Colonic mucosa (tissue), 4 donors: Measurements from ENCODE around the gene DDX25. TPM values are rescaled to one million over a fixed set of nuclear protein-coding genes. Genes with fewer than 3 reads are reported as not detected.

ENCODE experiments used
- DNase-seq: peaks from one replicate; pipeline ENCODE4 v3.0.0-alpha.2; 2020
- H3K27ac ChIP-seq: fragments of 200-600 bp; one replicate; pipeline ENCODE4 v1.8.0; 2021
- H3K27me3 ChIP-seq: fragments of 200-600 bp; one replicate; pipeline ENCODE4 v1.8.0; 2021
- H3K36me3 ChIP-seq: fragments of 200-600 bp; one replicate; pipeline ENCODE4 v1.8.0; 2021
- H3K4me1 ChIP-seq: fragments of 200-600 bp; one replicate; pipeline ENCODE4 v1.8.0; 2021; ENCODE audit warnings: mild to moderate bottlenecking
- H3K4me3 ChIP-seq: fragments of 200-600 bp; one replicate; pipeline ENCODE4 v1.8.0; 2021
- H3K9ac ChIP-seq, 2 donors: one replicate each; pipeline ENCODE4 v1.7.0; 2013; ENCODE audit warnings: control low read depth in 2 of 2, low read depth in 2 of 2, low read length in 2 of 2
- H3K9me3 ChIP-seq: fragments of 200-600 bp; one replicate; pipeline ENCODE4 v1.8.0; 2021
- intact Hi-C: fragments of 100-400 bp; cut with DNase I; formaldehyde crosslinking; loops from one replicate; pipeline ENCODE4 v1.14.1; 2022
- total RNA-seq, 2 donors: library from RNA; stranded (reverse); fragmentation: NEBNext Ultra II Directional in 1 of 2; extraction: Animal tissue kit (Norgen Biotek cat#: 25700) in 1 of 2; gene quantifications; one replicate each; pipeline ENCODE4 v1.2.1, GENCODE V29; 2021
- TF ChIP-seq, protein P1 (sequence below): fragments of 200-600 bp; IDR thresholded peaks from one replicate; pipeline ENCODE4 v1.8.0; 2022; ENCODE audit warnings: antibody characterized with exemption, mild to moderate bottlenecking
- donor health status: healthy.
- donor health status: DM: no; HTN: no; CAD: no.
- donor health status: DM: no; HTN: no; CAD: no.

The DDX25 gene
- total RNA-seq, 2 donors from 2014 or later = 0.16 TPM; not detected in 1

DNA sequence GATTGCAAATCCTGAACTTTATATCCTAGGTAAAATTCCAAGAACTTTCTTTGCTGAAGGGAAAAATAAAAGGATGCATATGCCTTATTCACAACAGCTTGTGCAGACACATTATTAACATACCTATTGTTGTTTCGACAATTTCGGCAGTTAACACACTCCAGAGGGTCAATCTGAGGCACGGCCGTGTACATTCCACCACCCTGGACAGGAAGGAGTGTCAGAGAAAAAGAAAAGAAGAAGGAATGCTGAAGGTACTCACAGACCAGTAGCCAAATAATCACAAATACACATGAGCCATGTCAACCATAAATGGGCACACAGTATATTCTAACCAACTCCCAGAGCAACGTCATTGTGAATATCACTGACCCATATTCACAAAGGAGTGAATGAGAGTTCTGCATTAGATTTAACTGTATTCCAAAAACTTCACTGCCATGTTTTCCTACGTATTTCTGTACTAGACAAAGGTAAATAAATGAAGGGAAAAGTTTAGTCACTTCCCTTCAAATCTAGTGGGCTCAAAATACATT lies 73.9 kb downstream of the DDX25 start:
- no peaks in the 10 kb centered on the region for H3K36me3 ChIP-seq

More for the DNA sequence above, 73.9 kb downstream of the DDX25 start:
- H3K9me3 ChIP-seq = no peaks in the 10 kb centered on the region
- no peak overlapping the region for H3K4me3 ChIP-seq
- H3K27ac ChIP-seq = no peak overlapping the region
- intact Hi-C loops = no loop called here
- no peak for DNase-seq
- H3K9ac ChIP-seq = no peak overlapping the region
- H3K27me3 ChIP-seq = no peaks in the 10 kb centered on the region
- TF ChIP-seq, protein P1, sequence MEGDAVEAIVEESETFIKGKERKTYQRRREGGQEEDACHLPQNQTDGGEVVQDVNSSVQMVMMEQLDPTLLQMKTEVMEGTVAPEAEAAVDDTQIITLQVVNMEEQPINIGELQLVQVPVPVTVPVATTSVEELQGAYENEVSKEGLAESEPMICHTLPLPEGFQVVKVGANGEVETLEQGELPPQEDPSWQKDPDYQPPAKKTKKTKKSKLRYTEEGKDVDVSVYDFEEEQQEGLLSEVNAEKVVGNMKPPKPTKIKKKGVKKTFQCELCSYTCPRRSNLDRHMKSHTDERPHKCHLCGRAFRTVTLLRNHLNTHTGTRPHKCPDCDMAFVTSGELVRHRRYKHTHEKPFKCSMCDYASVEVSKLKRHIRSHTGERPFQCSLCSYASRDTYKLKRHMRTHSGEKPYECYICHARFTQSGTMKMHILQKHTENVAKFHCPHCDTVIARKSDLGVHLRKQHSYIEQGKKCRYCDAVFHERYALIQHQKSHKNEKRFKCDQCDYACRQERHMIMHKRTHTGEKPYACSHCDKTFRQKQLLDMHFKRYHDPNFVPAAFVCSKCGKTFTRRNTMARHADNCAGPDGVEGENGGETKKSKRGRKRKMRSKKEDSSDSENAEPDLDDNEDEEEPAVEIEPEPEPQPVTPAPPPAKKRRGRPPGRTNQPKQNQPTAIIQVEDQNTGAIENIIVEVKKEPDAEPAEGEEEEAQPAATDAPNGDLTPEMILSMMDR = no peak
- H3K4me1 ChIP-seq = no peaks in the 10 kb centered on the region

Other genes starting within 250 kb of the DDX25 start
- not detected for gene ACRV1, start 223.7 kb upstream of the DDX25 start, total RNA-seq
- not detected for gene PATE1, start 158.2 kb upstream of the DDX25 start, total RNA-seq
- gene PATE2, start 125.7 kb upstream of the DDX25 start, total RNA-seq = not detected
- not detected for gene PATE3, start 116.4 kb upstream of the DDX25 start, total RNA-seq
- gene PATE4, start 71.2 kb upstream of the DDX25 start, total RNA-seq = not detected
- gene HYLS1, start 16.8 kb upstream of the DDX25 start, total RNA-seq = 1 to 10 TPM; 5.6 to 8.2 TPM
- 1 to 10 TPM; 6.8 to 8.4 TPM for gene PUS3, start 1.3 kb upstream of the DDX25 start, total RNA-seq
- gene VSIG10L2, start 41.5 kb downstream of the DDX25 start, total RNA-seq = not detected
- 10 to 100 TPM in 1 of 2 donors, 1 to 10 TPM in 1; 2.3 to 10.5 TPM for gene CDON, start 158.4 kb downstream of the DDX25 start, total RNA-seq